Suprapubic skin (tissue), 4 donors: ENCODE results near the gene SHC2.

Experiments
- CTCF ChIP-seq, 2 donors: fragments of 200-600 bp in 1 of 2; fragments of 450-650 bp in 1 of 2; sonication (generic) in 1 of 2; IDR thresholded peaks; one replicate each; pipeline ENCODE4 v1.5.1; 2016 to 2019; ENCODE audit warnings: antibody characterized with exemption in 2 of 2, mild to moderate bottlenecking in 1 of 2, moderate library complexity in 1 of 2
- EP300 ChIP-seq: sonication (generic); formaldehyde crosslinking; IDR thresholded peaks from one replicate; pipeline ENCODE4 v1.6.1; 2017; ENCODE audit warnings: antibody characterized with exemption
- POLR2A ChIP-seq, 2 donors: fragments of 450-650 bp; IDR thresholded peaks; one replicate each; pipeline ENCODE4 v1.6.1; 2017; ENCODE audit warnings: antibody characterized with exemption in 2 of 2, mild to moderate bottlenecking in 2 of 2, moderate library complexity in 2 of 2
- POLR2AphosphoS5 ChIP-seq, 3 donors: sonication (generic); formaldehyde crosslinking; IDR thresholded peaks; one replicate each; pipeline ENCODE4 v1.6.1; 2017; ENCODE audit warnings: antibody characterized with exemption in 3 of 3

- TF ChIP-seq CTCF (IDR thresholded peaks at IDR 0.05) (no peak), POLR2AphosphoS5 (IDR thresholded peaks at IDR 0.05) (no peak), POLR2A (IDR thresholded peaks at IDR 0.05) (no peak), EP300 (no peak)
Observed at GRCh38 chr19:397941-398706, 62.7 kb downstream of the SHC2 start.
